HG03103 (cell line): ENCODE measurements around the gene KRTAP5-7.
"Not testable (repeated sequence)": the region's sequence is repeated elsewhere in the genome, so short reads cannot be mapped to it uniquely, and the experiment has no call there.

ENCODE experiments used
- ATAC-seq: cut with Tn5 transposase; IDR thresholded peaks from one replicate; pipeline ENCODE4 v1.9.1; 2021; ENCODE audit warnings: low read depth; ENCODE audit not compliant: unreplicated experiment

Gene KRTAP5-7

GRCh38 chr11:71532036-71532610 lies 5.1 kb downstream of the KRTAP5-7 start:
- ATAC-seq = no peak

GRCh38 chr11:71534711-71535608 lies 7.9 kb downstream of the KRTAP5-7 start:
- ATAC-seq = not testable (repeated sequence)

- ATAC-seq = no peak
These were observed 8.8 kb downstream of the KRTAP5-7 start for GRCh38 chr11:71535825-71536224.

- ATAC-seq = no peak
These were observed 10.5 kb downstream of the KRTAP5-7 start for GRCh38 chr11:71537537-71537936.

GRCh38 chr11:71537977-71538665 lies 11.1 kb downstream of the KRTAP5-7 start, which contains the start of gene KRTAP5-8:
Gene KRTAP5-8 (plus strand): TSS chr11:71538025. CDS start chr11:71538056, 31 bp downstream.
- not testable (repeated sequence) for ATAC-seq

- ATAC-seq = no peak
These were observed 11.6 kb downstream of the KRTAP5-7 start for GRCh38 chr11:71538666-71538990.

GRCh38 chr11:71539017-71539416 lies 11.9 kb downstream of the KRTAP5-7 start:
- no peak for ATAC-seq

GRCh38 chr11:71539971-71540370 lies 12.9 kb downstream of the KRTAP5-7 start:
- not testable (repeated sequence) for ATAC-seq

- ATAC-seq = not testable (repeated sequence)
These were observed 13.6 kb downstream of the KRTAP5-7 start for GRCh38 chr11:71540521-71541304.

- ATAC-seq = no peak
These were observed 15.3 kb downstream of the KRTAP5-7 start for GRCh38 chr11:71542382-71542781.

- ATAC-seq = no peak
These were observed 16.1 kb downstream of the KRTAP5-7 start for GRCh38 chr11:71542879-71543777.

GRCh38 chr11:71543866-71544265 lies 16.8 kb downstream of the KRTAP5-7 start:
- no peak for ATAC-seq

- no peak for ATAC-seq
These were observed 17.6 kb downstream of the KRTAP5-7 start for GRCh38 chr11:71544525-71545214.

GRCh38 chr11:71545405-71545966 lies 18.4 kb downstream of the KRTAP5-7 start:
- no peak for ATAC-seq

- ATAC-seq = no peak
These were observed 21.1 kb downstream of the KRTAP5-7 start, which contains the start of gene KRTAP5-9 for GRCh38 chr11:71548120-71548519. Gene KRTAP5-9 (plus strand): TSS chr11:71548420. CDS start chr11:71548658, 238 bp downstream.

- no peak for ATAC-seq
These were observed 21.7 kb downstream of the KRTAP5-7 start for GRCh38 chr11:71548716-71549151.

GRCh38 chr11:71551711-71552110 lies 24.6 kb downstream of the KRTAP5-7 start:
- ATAC-seq = no peak

- ATAC-seq = no peak
These were observed 27.9 kb downstream of the KRTAP5-7 start for GRCh38 chr11:71554996-71555395.
